Left hindlimb (tissue), 1 donor: Measurements from ENCODE around the gene KIF1A.
"Not testable (repeated sequence)": the region's sequence is repeated elsewhere in the genome, so short reads cannot be mapped to it uniquely, and the experiment has no call there.

Experiments used
- DNase-seq: peaks from one replicate; pipeline ENCODE4 v3.0.0-alpha.2; 2018

KIF1A gene

GRCh38 chr2:240678909-240679308 lies 141.1 kb downstream of the KIF1A start:
- DNase-seq, result not testable (repeated sequence)

- DNase-seq, result not testable (repeated sequence)
These were observed 142.0 kb downstream of the KIF1A start for GRCh38 chr2:240678043-240678442.

GRCh38 chr2:240675345-240675744 lies 144.7 kb downstream of the KIF1A start:
- DNase-seq, result not testable (repeated sequence)

GRCh38 chr2:240674461-240675184 lies 145.4 kb downstream of the KIF1A start:
- DNase-seq, result not testable (repeated sequence)

GRCh38 chr2:240672701-240673190 lies 147.3 kb downstream of the KIF1A start:
- DNase-seq, result no peak

- DNase-seq, result no peak
These were observed 147.8 kb downstream of the KIF1A start for GRCh38 chr2:240672076-240672700.

GRCh38 chr2:240670950-240671349 lies 149.1 kb downstream of the KIF1A start:
- DNase-seq, result no peak

- DNase-seq, result no peak
These were observed 149.6 kb downstream of the KIF1A start for GRCh38 chr2:240670402-240670801.

GRCh38 chr2:240664622-240665021 lies 155.4 kb downstream of the KIF1A start:
- no peak for DNase-seq
